HG02763 (cell line): ENCODE results near the gene RD3L.

Experiments
- ATAC-seq: cut with Tn5 transposase; IDR thresholded peaks from one replicate; pipeline ENCODE4 v1.9.1; 2021; ENCODE audit warnings: mild to moderate bottlenecking, moderate library complexity; ENCODE audit not compliant: unreplicated experiment

RD3L gene

GRCh38 chr14:103897075-103897947 is 45.0 kb downstream of the RD3L start:
- no peak for ATAC-seq

GRCh38 chr14:103896578-103896977 is 45.8 kb downstream of the RD3L start:
- no peak for ATAC-seq

- ATAC-seq, result no peak
These were observed 47.6 kb downstream of the RD3L start for GRCh38 chr14:103894723-103895059.

DNA sequence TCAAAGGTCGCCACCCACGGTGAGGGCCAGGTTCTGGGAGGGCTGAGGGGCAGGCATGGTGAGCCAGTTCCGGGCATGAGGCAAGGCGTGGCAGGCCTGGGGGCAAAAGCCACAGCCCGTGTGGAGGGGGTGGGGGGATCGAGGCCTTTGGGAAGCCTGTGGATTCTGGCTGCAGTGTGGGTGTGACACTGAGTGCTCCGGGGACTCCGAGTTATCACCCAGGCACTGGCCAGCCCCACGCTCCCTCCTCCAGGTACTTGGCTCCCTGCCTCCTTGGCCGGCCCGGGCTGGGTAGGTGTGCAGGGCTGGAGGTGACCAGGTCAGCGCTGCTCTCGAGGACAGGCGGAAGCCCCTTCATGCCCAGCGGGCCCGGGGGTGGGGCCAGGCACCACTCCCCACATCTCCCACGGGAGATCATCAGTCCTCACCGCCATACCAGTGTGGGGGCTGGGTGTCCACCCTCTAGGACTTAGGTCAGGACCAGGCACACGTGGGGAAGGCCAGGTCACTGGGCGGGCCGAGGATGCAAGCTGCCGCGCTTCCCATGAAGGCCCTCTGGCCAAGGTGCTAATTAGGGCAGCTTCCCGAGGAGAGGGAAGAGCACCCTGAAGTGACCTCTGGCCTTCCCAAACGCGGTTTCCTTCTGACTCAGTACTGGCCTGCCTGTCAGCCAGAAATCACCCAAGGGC is 48.2 kb downstream of the RD3L start:
- ATAC-seq, result no peak

- no peak for ATAC-seq
These were observed 50.1 kb downstream of the RD3L start for GRCh38 chr14:103892247-103892646.

DNA sequence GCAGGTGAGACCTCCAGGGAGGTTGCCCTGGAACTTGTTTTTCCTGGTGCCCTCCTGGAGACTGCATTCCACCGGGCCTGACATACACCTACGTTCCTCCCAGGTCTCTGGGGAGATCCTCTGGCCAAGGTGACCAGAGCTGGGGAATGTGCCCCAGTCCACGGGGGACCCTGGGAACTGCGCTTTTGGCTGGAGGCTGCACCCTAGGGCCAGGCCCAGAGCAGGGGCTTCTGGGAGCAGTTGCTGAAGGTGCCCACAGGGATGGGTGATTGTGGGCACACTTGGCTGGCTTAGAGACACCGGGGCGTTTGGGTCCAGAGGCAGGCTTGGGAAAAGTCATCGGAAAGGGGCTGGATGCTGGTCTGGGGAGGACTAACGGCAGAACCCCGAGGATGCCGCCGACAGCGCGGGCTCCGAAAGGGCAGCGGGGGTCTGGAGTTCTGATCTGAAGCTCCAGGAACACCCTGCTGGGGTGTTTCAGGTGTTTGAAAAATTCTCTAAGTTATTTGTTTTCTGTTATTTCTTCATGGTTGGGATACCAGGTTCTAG is 50.6 kb downstream of the RD3L start:
- no peak for ATAC-seq

DNA sequence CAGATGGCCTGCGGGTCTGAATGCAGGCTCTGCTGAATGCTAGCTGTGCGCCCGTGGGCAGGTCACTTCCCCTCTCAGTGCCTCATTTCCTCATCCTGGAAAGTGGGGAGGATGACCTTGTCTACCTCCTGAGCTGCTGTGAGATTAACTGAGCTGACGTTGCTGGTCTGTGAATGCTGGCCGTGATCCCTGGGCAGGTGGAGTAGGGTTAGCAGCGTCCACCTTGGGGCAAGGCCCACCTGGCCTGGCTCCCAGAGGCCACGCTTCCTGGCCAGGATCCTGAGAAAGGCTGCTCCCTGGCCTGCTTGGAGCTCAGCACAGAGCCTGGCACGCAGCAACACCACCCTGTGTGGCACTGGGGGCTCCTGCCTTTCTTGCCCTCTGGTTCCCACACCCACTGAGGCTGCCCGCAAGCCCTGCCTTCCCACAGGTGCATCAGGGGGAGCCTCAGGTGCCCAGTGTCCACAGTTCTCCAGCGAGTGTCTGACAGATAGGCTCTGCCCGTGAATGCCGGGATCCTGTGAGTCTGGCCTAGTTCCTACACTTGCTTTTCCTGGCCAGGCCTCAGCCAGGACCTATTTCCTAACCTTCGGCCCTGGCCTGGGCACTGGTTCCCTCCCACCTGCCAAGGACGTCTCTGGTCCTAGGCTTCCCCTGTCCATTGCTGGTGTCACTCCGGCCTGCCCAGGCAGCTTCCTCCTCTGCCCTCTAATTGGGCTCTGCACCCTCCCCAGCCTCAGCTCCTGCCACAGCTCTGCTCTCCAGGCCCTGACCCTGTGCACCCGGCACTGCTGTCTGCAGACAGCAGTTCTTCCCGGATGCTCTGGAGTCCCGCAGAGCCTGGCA is 51.3 kb downstream of the RD3L start:
- no peak for ATAC-seq
